Epithelial cell of prostate (primary cell): ENCODE results near the gene HMX1.

Source experiments
- DNase-seq: peaks from one replicate; pipeline ENCODE4 v3.0.0-alpha.2; 2011; ENCODE audit warnings: low read depth, low spot score
- H3K27ac ChIP-seq: fragments of 450-650 bp; 2 replicates; pipeline ENCODE4 v1.5.1; 2017; ENCODE audit warnings: mild to moderate bottlenecking

Gene HMX1

GRCh38 chr4:8830611-8831200 lies 40.9 kb downstream of the HMX1 start:
- no peak overlapping the region for H3K27ac ChIP-seq
- no peak for DNase-seq

- no peak for DNase-seq
Measured at GRCh38 chr4:8830056-8830455, 41.6 kb downstream of the HMX1 start.

GRCh38 chr4:8829584-8829983 lies 42.1 kb downstream of the HMX1 start:
- H3K27ac ChIP-seq: no peak overlapping the region
- no peak for DNase-seq

More at GRCh38 chr4:8830056-8830455, 41.6 kb downstream of the HMX1 start:
- no peak overlapping the region for H3K27ac ChIP-seq

DNA sequence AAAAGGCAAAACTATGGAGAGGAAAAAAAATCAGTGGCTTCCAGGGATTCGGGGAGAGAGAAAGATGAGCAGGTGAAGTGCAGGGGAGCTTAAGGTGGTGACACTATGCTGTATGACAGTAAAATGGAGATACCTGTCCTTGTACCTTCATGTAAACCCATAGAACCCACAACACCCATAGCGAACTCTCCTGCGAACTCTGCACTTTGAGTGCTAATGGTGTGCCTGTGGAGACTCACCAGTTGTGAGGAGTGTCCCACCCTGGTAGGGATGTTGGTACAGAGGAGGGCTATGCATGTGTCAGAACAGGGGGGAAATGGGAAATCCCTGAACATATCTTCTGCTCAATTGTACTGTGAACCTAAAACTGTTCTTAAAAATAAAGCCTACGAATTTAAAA lies 42.8 kb downstream of the HMX1 start:
- H3K27ac ChIP-seq: no peak overlapping the region
- no peak for DNase-seq

DNA sequence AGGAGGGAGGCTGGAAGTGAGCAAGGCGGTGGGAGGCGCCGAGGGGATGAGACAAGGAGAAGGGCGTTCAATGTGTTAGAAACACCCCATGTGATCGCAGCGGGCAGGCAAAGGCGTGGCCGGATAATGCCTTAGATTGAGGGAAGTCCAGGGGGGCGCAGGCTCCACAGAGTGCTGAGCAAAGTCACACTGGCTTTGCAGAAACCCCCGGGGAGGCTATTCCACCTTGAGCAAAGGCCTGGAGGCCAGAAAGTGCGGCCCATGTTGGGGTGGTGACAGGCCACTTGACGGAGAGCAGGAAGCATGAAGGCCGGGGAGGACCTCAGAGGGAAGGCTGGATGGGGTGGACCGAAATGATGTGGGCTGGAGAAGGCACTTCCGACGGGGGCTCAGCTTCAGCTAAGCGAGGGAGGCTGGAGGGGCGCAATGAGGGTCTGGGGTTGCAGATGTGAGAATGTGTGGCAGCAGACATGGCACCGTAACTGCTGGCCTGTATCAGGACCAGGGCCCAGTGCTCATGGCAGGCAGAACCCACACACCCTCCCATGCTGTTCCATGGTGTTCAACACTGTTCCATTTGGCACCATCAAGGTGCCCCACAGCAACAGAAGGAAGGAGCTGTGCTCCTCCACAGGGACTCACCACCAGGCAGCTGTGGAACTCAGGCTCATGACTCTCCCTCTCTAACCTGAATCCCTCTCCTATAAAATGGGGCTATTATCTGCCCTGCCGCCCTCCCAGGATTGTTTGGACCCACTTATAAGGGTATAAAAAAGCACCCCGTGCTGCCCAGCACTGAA lies 50.3 kb downstream of the HMX1 start:
- no peak for DNase-seq

DNA sequence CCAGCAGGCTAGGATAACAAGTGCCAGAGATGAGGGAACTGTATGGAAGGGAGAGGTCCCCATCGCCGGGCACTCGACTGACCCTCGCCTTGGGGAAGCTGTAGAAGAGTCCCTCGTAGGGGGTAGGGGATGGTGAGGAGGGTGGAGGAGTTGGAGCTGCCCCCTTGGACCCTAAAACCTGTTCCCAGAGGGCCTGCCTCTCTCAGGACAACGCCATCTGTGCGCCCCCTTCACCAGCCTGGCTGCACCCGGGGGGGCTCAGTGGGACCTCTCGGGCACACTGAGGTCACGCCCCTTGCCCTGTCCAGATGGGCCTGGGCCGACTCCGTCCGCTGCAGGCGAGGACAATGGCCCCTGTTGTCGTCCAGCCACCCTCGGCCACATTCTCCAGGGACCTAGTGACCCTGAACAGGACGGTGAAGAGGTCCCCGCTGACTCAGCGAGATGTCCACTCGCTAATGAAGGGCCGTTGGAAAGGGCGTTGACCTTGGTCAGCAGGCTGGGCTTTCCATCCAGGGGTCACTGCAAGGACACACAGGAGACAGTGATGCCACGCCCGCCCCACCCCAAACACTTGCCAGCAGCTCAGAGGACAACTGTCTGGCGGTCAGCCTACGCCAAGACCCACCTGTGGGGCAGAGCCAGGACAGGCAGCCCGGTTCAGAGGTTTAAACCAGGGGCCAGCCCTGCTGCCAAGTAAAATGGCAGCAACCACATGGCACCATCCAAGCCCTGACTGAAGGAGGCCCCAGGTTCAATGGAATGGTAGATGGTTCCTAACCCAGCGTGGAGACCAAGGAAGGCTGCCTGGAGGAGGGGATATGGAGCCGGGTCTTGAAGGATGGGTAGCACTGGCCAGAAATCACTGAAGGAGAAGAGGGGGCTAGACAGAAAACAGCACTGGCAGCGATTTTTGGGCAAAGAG lies 51.2 kb downstream of the HMX1 start:
- H3K27ac ChIP-seq: no peak overlapping the region
- DNase-seq: no peak

More for the DNA sequence above, 50.3 kb downstream of the HMX1 start:
- no peak overlapping the region for H3K27ac ChIP-seq

GRCh38 chr4:8819473-8820177 lies 52.0 kb downstream of the HMX1 start:
- no peak for DNase-seq
- H3K27ac ChIP-seq: no peak overlapping the region

DNA sequence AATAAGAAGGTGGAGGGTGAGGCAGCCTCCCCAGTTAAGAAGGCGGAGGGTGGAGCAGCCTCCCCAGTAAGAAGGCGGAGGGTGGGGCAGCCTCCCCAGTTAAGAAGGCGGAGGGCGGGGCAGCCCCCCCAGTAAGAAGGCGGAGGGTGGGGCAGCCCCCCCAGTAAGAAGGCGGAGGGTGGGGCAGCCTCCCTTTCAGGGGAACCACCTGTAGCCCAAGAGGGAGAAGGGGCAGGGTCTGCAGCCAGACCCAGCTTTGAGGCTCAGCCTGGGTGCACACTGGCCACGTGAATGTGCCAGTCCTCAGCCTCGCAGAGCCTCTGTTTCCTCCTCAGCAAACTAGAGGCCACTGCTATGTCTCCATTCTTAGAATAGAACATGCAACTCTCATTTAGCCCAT lies 52.6 kb downstream of the HMX1 start:
- H3K27ac ChIP-seq: no peak overlapping the region
- no peak for DNase-seq

DNA sequence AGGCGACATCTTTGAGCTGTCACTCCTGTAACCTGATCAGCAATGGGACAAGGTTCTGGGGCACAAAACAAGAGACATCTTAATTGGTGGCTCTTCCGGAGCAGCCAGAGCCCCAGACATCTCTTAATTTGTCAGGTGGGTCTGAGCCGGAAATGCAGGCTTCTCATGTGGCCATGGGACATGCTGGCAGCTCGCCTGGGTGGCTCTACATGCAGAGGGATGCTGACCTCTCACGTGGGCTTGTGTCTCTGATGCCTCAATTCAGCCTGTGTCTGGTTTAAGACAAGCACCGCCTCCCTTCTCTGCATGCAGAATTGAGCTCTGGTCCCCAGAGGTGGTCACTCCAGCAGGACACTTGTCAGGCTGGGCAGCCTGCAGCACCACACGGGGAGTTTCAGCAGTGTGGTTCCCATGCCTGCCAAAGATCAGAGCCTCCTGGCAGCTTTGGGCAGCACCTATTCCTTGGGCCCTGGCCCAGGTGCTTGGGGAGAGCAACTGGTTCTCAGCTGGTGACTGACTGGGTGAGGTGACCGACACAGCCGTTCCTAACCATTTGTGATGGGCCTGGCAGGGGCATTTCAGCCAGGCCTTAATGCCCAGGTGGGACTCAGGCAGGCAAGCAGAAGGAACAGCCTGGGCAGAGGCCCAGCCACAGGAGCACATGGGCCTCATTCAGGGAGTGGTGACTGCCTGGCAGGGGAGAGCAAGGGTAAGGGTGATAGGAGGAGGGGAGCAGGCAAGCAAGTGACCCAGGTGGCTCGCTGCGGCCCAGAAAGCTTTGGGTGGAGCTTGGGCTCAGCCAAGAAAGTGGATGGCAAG lies 53.4 kb downstream of the HMX1 start:
- no peak for DNase-seq
- no peak overlapping the region for H3K27ac ChIP-seq

GRCh38 chr4:8817813-8818062 lies 53.9 kb downstream of the HMX1 start:
- no peak overlapping the region for H3K27ac ChIP-seq
- no peak for DNase-seq

DNA sequence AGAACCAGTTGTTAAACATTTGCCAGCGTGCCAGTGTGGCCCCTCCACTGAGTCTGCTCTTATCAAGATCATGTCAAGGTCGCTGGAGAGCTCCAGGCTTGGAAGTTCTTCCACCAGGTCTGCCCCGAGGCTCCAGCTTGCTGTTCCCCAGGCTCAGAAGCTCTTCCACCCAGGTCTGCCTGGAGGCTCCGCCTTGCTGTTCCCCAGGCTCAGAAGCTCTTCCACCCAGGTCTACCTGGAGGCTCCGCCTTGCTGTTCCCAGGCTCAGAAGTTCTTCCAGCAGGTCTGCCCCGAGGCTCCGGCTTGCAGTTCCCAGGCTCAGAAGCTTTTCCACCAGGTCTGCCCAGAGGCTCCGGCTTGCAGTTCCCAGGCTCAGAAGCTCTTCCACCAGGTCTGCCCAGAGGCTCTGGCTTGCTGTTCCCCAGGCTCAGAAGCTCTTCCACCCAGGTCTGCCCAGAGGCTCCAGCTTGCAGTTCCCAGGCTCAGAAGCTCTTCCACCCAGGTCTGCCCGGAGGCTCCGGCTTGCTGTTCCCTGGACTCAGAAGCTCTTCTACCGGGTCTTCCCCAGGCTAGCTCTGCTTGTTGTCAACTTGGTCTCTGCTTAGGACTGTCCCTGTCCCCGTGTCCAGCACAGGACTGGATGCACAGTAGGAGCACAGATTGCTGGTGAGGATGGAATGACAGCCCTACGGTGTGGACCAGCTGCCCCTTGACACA lies 54.4 kb downstream of the HMX1 start:
- DNase-seq: no peak
- no peak overlapping the region for H3K27ac ChIP-seq
